Osteoblast (primary cell): ENCODE measurements around the gene UNC5C. TPM values are rescaled to one million over a fixed set of nuclear protein-coding genes. Genes with fewer than 3 reads are reported as not detected.
A peak's percentile ranks its signal among the peaks of the same experiment; 100 is the strongest.

Experiments used
- DNase-seq: peaks from one replicate; pipeline ENCODE4 v3.0.0; 2011; ENCODE audit warnings: low spot score, mixed read lengths; ENCODE audit not compliant: insufficient read length; ENCODE audit errors: missing footprints
- H2AFZ ChIP-seq: 2 replicates; pipeline ENCODE4 v1.6.0; 2011; ENCODE audit warnings: mild to moderate bottlenecking, low read length
- H3K27ac ChIP-seq: 2 replicates; pipeline ENCODE4 v1.5.1; 2011; ENCODE audit warnings: mild to moderate bottlenecking, low read depth, low read length, moderate library complexity
- H3K27me3 ChIP-seq: 2 replicates; pipeline ENCODE4 v1.6.0; 2012; ENCODE audit warnings: mild to moderate bottlenecking, control low read depth, inconsistent platforms, low read length, moderate library complexity; ENCODE audit not compliant: insufficient read depth
- H3K36me3 ChIP-seq: 2 replicates; pipeline ENCODE4 v1.5.1; 2011; ENCODE audit warnings: mild to moderate bottlenecking, low read length, control low read depth, moderate library complexity; ENCODE audit not compliant: insufficient read depth
- H3K4me1 ChIP-seq: 2 replicates; pipeline ENCODE4 v1.5.1; 2011; ENCODE audit warnings: mild to moderate bottlenecking, low read length, control low read depth, moderate library complexity; ENCODE audit not compliant: insufficient read depth
- H3K4me2 ChIP-seq: 2 replicates; pipeline ENCODE4 v1.6.0; 2011; ENCODE audit warnings: mild to moderate bottlenecking, low read length; ENCODE audit not compliant: insufficient read depth
- H3K4me3 ChIP-seq: fragments of 200-600 bp; sonication (generic); 3 replicates; pipeline ENCODE4 v1.5.1; 2012; ENCODE audit warnings: mild to moderate bottlenecking, low read length, inconsistent platforms; ENCODE audit not compliant: insufficient read depth
- H3K79me2 ChIP-seq: 2 replicates; pipeline ENCODE4 v1.6.0; 2012; ENCODE audit warnings: mild to moderate bottlenecking, low read length, control low read depth, inconsistent platforms; ENCODE audit not compliant: insufficient read depth
- H3K9me3 ChIP-seq: 2 replicates; pipeline ENCODE4 v1.5.1; 2011; ENCODE audit warnings: low read depth, low read length, control low read depth
- H4K20me1 ChIP-seq: 2 replicates; pipeline ENCODE4 v1.6.0; 2012; ENCODE audit warnings: mild to moderate bottlenecking, low read length, control low read depth; ENCODE audit not compliant: insufficient read depth
- CTCF ChIP-seq: IDR thresholded peaks from 2 replicates; pipeline ENCODE4 v1.5.1; 2011; ENCODE audit warnings: mild to moderate bottlenecking, low read depth, low read length, moderate library complexity; ENCODE audit errors: extremely low read depth
- total RNA-seq: library from RNA; depleted of rRNA; stranded (reverse); fragments of >200 nt; gene quantifications from 2 replicates; pipeline ENCODE4 v1.2.3, GENCODE V29; 2012

UNC5C gene
- total RNA-seq, 1 donor = 9.0 TPM

GRCh38 chr4:95213366-95213765 is 335.4 kb downstream of the UNC5C start:
- Histone ChIP-seq H3K27ac (no peak overlapping the region), H3K36me3 (no peaks in the 10 kb centered on the region), H3K27me3 (no peaks in the 10 kb centered on the region), H3K79me2 (no peaks in the 10 kb centered on the region), H4K20me1 (no peaks in the 10 kb centered on the region), H3K9me3 (no peaks in the 10 kb centered on the region), H3K4me2 (no peak overlapping the region), H3K4me1 (peaks cover 7% of the 10 kb centered on the region), H2AFZ (no peak overlapping the region), H3K4me3 (no peak overlapping the region)
- TF ChIP-seq CTCF = no peak
- no peak for DNase-seq

GRCh38 chr4:95212692-95213091 is 336.1 kb downstream of the UNC5C start:
- DNase-seq = no peak
- no peaks in the 10 kb centered on the region for H3K27me3 ChIP-seq
- H3K4me3 ChIP-seq = no peak overlapping the region
- no peak for TF ChIP-seq CTCF
- peaks cover 7% of the 10 kb centered on the region for H3K4me1 ChIP-seq
- H3K79me2 ChIP-seq = no peaks in the 10 kb centered on the region
- H3K27ac ChIP-seq = no peak overlapping the region
- H2AFZ ChIP-seq = no peak overlapping the region
- no peaks in the 10 kb centered on the region for H4K20me1 ChIP-seq
- no peak overlapping the region for H3K4me2 ChIP-seq
- no peaks in the 10 kb centered on the region for H3K9me3 ChIP-seq
- H3K36me3 ChIP-seq = no peaks in the 10 kb centered on the region

- no peaks in the 10 kb centered on the region for H4K20me1 ChIP-seq
- H3K4me3 ChIP-seq = no peak overlapping the region
- no peak overlapping the region for H3K27ac ChIP-seq
- H3K36me3 ChIP-seq = no peaks in the 10 kb centered on the region
- H3K4me2 ChIP-seq = no peak overlapping the region
- no peak for TF ChIP-seq CTCF
- no peak overlapping the region for H2AFZ ChIP-seq
- no peak for DNase-seq
- no peaks in the 10 kb centered on the region for H3K4me1 ChIP-seq
- no peaks in the 10 kb centered on the region for H3K79me2 ChIP-seq
- H3K27me3 ChIP-seq = no peaks in the 10 kb centered on the region
- H3K9me3 ChIP-seq = no peaks in the 10 kb centered on the region
Measured at GRCh38 chr4:95209927-95210326, 338.8 kb downstream of the UNC5C start.

GRCh38 chr4:95204873-95205272 is 343.9 kb downstream of the UNC5C start:
- DNase-seq = no peak
- H3K4me2 ChIP-seq = no peak overlapping the region
- no peaks in the 10 kb centered on the region for H3K36me3 ChIP-seq
- no peaks in the 10 kb centered on the region for H3K27me3 ChIP-seq
- TF ChIP-seq CTCF = peak; percentile 30
- H3K9me3 ChIP-seq = no peaks in the 10 kb centered on the region
- H2AFZ ChIP-seq = no peak overlapping the region
- no peaks in the 10 kb centered on the region for H3K79me2 ChIP-seq
- H4K20me1 ChIP-seq = no peaks in the 10 kb centered on the region
- no peaks in the 10 kb centered on the region for H3K4me1 ChIP-seq
- H3K27ac ChIP-seq = no peak overlapping the region
- no peak overlapping the region for H3K4me3 ChIP-seq
